Stimulated activated CD4-positive, alpha-beta T cell treated with anti-CD3 and anti-CD28 coated beads, Interleukin-12 subunit alpha, Interleukin-12 subunit beta, amount 100 ng/mL, for 48 hours (primary cell): ENCODE data around the gene MCMBP.
"Not testable (repeated sequence)": the region's sequence is repeated elsewhere in the genome, so short reads cannot be mapped to it uniquely, and the experiment has no call there.

Experiments
- DNase-seq, 3 donors: peaks; one replicate each; pipeline ENCODE4 v3.0.0-alpha.2; 2020; ENCODE audit warnings: low read depth in 2 of 3, low spot score in 1 of 3

The MCMBP gene, protein sequence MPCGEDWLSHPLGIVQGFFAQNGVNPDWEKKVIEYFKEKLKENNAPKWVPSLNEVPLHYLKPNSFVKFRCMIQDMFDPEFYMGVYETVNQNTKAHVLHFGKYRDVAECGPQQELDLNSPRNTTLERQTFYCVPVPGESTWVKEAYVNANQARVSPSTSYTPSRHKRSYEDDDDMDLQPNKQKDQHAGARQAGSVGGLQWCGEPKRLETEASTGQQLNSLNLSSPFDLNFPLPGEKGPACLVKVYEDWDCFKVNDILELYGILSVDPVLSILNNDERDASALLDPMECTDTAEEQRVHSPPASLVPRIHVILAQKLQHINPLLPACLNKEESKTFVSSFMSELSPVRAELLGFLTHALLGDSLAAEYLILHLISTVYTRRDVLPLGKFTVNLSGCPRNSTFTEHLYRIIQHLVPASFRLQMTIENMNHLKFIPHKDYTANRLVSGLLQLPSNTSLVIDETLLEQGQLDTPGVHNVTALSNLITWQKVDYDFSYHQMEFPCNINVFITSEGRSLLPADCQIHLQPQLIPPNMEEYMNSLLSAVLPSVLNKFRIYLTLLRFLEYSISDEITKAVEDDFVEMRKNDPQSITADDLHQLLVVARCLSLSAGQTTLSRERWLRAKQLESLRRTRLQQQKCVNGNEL

GRCh38 chr10:119872610-119872859 lies at the start of gene MCMBP:
TSS of gene MCMBP (minus strand) at chr10:119872843. CDS start at chr10:119872584, 259 bp downstream.
- no peak for DNase-seq

- DNase-seq: no peak
Observed at GRCh38 chr10:119919826-119920225, 47.2 kb upstream of the MCMBP start.

DNA sequence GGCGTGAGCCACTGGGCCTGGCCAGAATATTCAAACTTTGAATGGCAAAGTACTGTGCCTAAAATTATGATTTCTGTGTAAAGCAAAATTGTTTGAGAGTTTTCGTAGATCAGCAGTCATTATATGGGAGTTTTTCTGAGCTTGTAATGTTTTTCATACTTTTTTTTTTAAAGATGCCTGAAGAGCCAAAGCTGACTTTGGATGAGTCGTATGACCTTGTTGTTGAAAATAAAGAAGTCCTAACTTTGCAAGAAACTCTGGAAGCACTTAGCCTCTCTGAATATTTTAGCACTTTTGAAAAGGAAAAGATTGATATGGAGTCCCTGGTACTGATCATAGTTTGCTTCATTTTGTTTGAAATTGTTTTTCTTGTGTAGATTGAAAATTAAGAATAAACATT lies 46.6 kb upstream of the MCMBP start:
- DNase-seq: no peak

GRCh38 chr10:119917777-119918176 lies 45.1 kb upstream of the MCMBP start:
- DNase-seq: no peak

GRCh38 chr10:119910689-119911088 lies 38.0 kb upstream of the MCMBP start:
- DNase-seq: no peak

GRCh38 chr10:119908166-119908565 lies 35.5 kb upstream of the MCMBP start:
- DNase-seq: no peak

- DNase-seq: not testable (repeated sequence)
Observed at GRCh38 chr10:119907695-119908094, 35.1 kb upstream of the MCMBP start.

GRCh38 chr10:119903946-119904666 lies 31.5 kb upstream of the MCMBP start:
- DNase-seq: no peak

DNA sequence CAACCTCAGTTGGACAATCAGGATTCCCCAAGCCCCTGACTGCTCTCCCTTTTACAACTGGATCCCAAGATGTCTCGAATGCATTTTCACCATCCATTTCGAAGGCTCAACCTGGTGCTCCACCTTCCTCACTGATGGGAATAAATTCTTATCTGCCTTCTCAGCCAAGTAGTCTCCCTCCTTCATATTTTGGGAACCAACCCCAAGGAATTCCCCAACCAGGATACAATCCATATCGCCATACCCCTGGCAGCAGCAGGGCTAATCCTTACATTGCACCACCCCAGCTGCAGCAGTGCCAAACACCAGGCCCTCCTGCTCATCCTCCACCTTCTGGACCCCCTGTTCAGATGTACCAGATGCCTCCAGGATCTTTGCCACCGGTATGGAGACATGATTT lies 25.9 kb upstream of the MCMBP start:
- no peak for DNase-seq

GRCh38 chr10:119896937-119897770 lies 24.5 kb upstream of the MCMBP start:
- DNase-seq: no peak

DNA sequence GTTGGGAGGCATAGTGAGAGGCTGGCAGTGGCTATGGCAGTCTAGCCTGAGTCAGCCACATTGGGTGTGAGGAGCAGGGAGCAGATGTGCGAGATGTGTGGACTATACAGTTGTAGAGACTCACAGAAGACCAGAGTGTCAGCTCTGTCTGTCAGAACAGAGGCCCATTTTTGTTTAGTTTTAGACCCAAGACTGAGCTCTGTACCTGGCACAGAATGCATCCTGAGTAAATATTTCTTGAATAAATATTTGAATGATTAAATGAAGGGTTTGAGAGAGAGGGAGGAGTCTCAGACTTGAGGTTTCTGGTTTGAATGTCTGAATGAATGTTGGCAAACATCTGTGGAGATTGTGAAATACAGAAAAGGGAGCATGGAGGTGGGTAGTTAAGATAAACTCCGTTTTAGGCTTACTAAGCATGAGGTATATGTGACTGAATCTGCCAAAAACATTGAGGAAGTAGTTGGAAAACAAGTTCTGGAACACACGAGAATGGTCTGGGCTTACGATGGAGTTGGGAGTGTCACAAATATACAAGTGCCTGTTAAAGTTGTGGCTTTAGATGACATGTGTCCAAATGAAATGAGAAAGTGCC lies 23.5 kb upstream of the MCMBP start:
- no peak for DNase-seq

DNA sequence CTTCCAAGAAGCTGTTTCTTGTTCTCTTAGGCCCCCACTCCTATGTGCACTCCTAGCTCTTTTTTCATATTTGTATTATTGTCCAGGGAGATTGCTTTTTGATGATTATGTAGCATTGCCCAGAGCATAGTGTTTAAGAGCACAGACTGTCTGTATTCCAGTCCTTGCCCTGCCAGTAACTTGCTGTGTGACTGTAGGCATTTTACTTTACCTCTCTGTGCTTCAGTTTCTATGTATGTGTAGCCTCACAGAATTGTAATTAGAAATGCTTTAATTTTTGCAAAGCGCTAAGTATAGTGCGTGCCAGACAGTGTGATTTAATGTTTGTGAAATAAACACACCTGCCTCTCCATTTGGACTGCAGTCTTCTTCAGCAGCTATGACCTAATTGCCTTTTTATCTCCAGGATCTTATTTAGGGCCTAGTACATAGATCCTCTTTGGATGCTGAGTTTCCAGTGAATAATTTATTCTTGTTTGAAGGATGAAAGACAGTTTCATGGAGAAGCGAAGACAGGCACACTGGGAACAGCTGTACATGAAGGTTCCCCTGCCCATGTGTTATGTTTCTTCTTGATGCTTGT lies 21.3 kb upstream of the MCMBP start:
- no peak for DNase-seq

- no peak for DNase-seq
Observed at GRCh38 chr10:119893074-119893473, 20.4 kb upstream of the MCMBP start.

DNA sequence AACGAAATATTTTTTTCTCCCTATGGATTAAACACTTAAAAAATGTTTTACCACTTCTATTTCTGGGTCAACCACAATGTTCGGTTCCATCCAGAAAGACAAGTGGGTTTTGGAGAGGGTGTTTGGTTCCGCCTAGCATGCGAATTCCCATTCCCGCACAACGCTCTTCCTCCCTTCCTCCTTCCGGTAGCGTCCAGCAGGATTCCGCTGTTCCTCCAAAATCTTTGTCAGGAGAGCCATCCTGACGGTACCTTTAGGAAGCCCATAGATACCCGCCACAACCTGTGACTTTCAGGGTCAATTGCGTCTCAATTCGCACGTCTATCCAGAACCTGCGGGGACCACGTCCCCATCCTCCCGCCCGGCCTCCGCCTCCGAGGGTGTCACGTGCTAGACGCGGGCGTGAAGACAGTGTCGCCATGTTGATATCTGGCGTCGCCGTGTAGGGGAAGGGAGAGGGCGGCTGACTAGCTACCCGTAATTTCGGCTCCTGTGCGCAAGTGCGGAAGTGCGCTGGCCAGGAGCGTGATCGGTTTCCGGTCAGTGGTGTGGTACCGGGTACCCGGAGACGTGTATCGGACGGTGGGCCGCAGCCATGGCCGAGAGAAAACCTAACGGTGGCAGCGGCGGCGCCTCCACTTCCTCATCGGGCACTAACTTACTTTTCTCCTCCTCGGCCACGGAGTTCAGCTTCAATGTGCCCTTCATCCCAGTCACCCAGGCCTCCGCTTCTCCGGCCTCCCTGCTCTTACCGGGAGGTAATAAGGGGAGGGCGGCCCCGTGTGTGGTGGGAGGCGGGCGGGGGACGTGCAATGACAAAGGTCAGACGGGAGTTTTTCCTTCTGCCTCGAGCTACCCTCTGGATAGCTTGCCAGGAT lies 19.8 kb upstream of the MCMBP start, which contains the start of gene SEC23IP:
Gene SEC23IP, plus strand, starts transcription at position 543 of the 878 bp plus-strand sequence. Its CDS starts 53 bp downstream, at position 596.
- DNase-seq: peak; percentile 88 to 93 (median 91)

GRCh38 chr10:119891849-119892187 lies 19.2 kb upstream of the MCMBP start:
- not testable (repeated sequence) for DNase-seq

DNA sequence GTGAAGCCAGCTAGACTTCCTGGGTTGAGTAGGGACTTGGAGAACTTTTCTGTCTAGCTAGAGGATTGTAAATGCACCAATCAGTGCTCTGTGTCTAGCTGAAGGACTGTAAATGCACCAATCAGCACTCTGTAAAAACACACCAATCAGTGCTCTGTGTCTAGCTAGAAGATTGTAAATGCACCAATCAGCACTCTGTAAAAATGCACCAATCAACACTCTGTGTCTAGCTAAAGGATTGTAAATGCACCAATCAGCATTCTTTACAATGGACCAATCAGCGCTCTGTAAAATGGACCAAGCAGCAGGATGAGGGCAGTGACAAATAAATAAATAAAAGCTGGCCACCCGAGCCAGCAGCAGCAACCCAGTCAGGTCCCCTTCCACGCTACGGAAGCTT lies 17.7 kb upstream of the MCMBP start:
- DNase-seq: not testable (repeated sequence)

DNA sequence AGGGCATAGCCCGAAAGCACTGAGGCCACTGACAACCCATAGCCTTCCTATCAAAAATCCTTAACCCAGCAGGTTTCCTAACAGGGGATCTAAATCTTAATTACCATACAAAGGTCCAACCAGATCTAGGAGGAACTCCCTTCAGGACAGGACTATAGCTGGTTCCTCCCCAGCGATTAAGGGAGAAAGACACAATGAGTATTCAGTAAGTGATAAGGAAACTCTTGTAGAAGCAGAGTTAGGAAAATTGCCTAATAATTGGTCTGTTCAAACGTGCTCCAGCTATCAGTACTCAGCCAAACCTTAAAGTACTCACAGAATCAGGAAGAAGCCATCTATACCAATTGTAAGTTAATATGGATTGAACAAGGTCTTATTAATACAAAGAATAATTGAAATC lies 16.6 kb upstream of the MCMBP start:
- DNase-seq: not testable (repeated sequence)

GRCh38 chr10:119888715-119889114 lies 16.1 kb upstream of the MCMBP start:
- DNase-seq: not testable (repeated sequence)

DNA sequence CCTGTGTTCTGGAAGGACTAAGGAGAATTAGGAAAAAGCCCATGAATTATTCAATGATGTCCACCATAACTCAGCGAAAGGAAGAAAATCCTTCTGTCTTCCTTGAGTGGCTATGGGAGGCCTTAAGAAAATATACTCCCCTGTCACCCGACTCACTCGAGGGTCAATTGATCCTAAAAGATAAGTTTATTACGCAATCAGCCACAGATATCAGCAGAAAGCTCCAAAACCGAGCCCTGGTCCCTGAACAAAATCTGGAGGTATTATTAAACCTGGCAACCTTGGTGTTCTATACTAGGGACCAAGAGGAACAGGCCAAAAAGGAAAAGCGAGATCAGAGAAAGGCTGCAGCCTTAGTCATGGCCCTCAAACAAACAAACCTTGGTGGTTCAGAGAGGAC lies 13.4 kb upstream of the MCMBP start:
- not testable (repeated sequence) for DNase-seq
